ENCODE results near the gene NFATC2.
"Not testable (repeated sequence)": the region's sequence is repeated elsewhere in the genome, so short reads cannot be mapped to it uniquely, and the experiment has no call there.

Gene NFATC2

DNA sequence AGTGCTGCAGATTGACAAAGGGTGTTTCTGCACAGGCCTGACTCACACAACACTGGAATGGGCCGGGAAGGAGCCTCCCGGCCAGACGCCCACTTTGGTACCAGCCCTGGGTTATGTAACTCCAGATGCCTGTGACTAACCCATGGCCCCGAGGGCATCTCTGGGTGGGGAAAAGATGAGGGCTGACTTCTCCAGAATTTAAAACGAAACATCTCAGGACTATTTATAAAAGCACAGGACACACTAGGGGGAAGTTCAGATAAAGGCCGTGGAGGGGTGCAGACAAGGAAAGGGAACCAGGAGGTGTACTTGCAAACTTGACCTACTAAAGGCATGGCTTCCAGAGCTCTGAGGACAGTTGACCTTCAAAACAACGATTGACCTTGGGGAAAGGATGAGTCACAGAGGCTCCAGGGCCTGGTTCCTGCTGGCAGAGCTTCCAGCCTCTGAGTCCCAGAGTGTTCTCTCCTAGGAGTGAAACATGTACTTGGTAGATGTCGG is 196.9 kb downstream of the NFATC2 start:
- DNase-seq = no peak

DNA sequence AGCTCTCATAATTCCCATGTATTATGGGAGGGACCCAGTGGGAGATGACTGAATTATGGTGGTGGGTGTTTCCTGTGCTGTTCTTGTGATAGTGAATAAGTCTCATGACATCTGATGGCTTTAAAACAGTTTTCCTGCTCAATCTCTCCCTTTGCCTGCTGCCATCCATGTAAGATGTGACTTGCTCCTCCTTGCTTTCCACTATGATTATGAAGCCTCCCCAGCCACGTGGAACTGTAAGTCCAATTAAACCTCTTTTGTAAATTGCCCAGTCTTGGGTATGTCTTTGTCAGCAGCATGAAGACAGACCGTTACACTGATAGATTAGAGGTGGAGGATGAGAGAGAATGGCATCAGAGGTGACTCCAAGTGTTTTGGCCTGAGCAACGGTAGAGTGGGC is 198.7 kb downstream of the NFATC2 start:
- DNase-seq = not testable (repeated sequence)

DNA sequence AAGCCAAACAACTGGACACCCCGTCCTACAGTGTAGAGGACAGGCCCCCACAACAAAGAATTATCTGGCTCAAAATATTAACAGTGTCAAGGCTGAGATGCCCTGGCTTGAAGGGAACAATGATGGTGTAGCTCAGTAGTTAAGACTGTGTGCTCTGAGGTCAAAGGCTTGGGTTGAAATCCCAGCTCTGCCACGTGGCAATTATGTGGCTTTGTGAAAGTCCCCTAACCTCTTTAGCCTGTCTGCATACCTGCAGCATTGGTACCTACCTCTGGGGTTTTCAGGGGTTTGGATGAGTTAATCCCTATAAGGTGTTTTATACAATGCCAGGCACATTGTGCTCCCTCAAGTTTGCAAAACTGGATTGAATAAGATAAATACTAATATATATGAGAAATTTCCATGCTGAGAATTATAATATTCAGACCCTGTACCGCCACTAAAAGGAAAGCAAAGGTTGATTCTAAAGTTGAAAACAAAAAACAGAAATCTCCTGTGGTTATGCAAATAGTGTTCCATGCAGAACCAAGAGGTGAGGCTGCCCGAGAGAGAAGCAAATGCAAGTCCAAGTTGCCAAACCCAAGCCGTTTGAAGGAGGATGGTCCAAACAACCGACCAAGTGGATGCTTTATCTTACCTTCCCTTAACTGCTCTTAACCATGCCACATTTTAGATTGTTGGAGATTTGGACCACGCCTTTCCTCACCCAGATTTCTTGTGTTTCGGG is 199.8 kb downstream of the NFATC2 start:
- DNase-seq = no peak

DNA sequence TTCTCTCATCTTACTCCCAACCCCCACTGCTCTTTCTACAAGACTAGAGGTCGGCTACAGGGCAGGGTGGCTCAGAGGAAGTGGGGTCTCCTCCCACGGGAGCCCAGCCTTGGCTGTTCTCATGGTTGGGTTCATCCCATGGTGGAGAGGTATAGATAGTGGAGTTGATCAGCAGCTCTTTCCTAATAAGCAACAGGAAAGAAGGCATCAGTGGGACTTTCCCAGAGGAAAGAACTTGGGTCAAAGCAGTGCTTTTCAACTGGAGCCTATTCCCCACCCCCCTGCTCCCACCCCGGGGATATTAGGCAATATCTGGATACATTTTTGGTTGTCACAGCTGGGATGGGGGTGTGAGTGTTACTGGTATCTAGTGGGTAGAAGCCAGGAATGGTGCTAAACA is 200.9 kb downstream of the NFATC2 start:
- DNase-seq = no peak

- DNase-seq = no peak
Measured at GRCh38 chr20:51340451-51340840, 202.1 kb downstream of the NFATC2 start.

DNA sequence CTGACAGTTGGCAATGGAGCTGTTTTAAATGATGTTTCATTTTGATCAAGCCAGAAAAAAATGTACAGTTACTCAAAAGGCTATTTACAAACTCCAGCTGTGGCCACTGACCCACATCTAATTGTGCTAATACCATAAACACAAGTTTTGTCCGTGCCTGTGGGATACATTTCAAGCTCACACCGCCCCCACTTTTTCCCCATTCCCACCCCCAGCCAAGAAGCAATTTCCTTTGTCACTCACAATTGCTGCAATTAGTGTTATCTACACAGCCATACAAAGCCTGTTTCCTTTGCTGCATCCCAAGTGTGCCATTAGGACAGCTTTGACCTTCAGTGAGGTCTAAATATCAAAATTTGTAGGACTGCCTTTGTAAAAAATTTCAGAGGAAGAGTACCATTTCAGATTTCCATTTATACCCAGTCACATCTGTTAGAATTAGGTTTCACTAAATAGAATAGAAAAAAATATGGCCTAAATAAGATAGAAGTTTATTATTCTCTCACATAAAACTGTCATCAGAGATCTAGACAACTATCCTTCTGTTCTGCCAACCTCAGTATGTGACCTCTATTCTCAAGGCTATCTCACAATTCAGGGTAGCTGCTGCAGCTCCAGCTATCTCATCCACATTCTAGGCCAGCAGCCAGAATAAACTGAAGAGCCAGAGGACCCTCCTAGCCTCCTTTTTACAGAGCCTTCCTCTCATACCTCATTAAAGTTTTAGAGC is 202.6 kb downstream of the NFATC2 start:
- DNase-seq = no peak

DNA sequence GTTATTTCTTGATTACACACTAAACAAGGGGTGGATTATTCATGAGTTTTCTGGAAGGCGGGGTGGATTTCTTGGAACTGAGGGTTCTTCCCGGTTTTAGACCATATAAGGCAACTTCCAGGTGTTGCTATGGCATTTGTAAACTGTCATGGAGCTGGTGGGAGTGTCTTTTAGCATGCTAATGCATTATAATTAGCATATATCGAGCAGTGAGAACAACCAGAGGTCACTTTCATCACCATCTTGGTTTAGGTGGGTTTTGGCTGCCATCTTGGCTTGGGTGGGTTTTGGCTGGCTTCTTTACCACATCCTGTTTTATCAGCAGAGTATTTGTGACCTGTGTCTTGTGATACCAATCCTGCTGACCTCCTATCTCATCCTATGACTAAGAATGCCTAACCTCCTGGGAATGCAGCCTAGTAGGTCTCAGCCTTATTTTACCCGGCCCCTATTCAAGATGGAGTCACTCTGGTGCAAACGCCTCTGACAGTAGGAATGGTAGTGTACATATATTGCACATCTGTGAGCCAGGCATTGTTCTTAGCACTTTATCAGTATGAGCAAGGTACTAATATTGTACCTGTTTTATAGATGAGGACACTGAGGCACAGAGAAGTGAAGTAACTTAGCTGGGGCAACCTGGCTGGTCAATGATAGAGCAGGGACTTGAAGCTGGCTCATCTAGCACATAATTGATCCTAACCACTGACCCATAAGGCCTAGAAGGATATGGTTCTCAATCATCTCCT is 203.7 kb downstream of the NFATC2 start:
- no peak for DNase-seq

GRCh38 chr20:51337126-51337805 is 205.3 kb downstream of the NFATC2 start:
- DNase-seq = no peak

All from NCI-H1048 (cell line).